Central memory CD8-positive, alpha-beta T cell (primary cell): ENCODE results near the gene MEIS3.
"Not testable (repeated sequence)": the region's sequence is repeated elsewhere in the genome, so short reads cannot be mapped to it uniquely, and the experiment has no call there.

Experiments used
- ATAC-seq: fragments of 150-1000 bp; cut with Tn5 transposase; replicated peaks from 2 replicates; pipeline ENCODE4 v1.10.0; 2022; ENCODE audit warnings: mild to moderate bottlenecking, moderate FRiP score, moderate number of reproducible peaks; ENCODE audit not compliant: poor library complexity, severe bottlenecking; ENCODE audit errors: extremely low read depth
- DNase-seq, 2 donors: peaks; one replicate each; pipeline ENCODE4 v3.0.0; 2021; ENCODE audit warnings: low spot score in 2 of 2
- H3K27ac Mint-ChIP-seq: one replicate; pipeline ENCODE4 v1.8.0; 2022; ENCODE audit warnings: low read depth, mild to moderate bottlenecking, moderate library complexity, mixed read lengths
- H3K27me3 Mint-ChIP-seq: one replicate; pipeline ENCODE4 v1.8.0; 2022; ENCODE audit warnings: mixed read lengths
- H3K36me3 Mint-ChIP-seq: one replicate; pipeline ENCODE4 v1.8.0; 2022; ENCODE audit warnings: mild to moderate bottlenecking, moderate library complexity, mixed read lengths; ENCODE audit not compliant: insufficient read depth
- H3K4me1 Mint-ChIP-seq: one replicate; pipeline ENCODE4 v1.8.0; 2022; ENCODE audit warnings: mixed read lengths
- H3K4me3 Mint-ChIP-seq: one replicate; pipeline ENCODE4 v1.8.0; 2022; ENCODE audit warnings: mild to moderate bottlenecking, moderate library complexity, mixed read lengths
- H3K9me3 Mint-ChIP-seq: one replicate; pipeline ENCODE4 v1.8.0; 2022; ENCODE audit warnings: mixed read lengths

MEIS3 gene

DNA sequence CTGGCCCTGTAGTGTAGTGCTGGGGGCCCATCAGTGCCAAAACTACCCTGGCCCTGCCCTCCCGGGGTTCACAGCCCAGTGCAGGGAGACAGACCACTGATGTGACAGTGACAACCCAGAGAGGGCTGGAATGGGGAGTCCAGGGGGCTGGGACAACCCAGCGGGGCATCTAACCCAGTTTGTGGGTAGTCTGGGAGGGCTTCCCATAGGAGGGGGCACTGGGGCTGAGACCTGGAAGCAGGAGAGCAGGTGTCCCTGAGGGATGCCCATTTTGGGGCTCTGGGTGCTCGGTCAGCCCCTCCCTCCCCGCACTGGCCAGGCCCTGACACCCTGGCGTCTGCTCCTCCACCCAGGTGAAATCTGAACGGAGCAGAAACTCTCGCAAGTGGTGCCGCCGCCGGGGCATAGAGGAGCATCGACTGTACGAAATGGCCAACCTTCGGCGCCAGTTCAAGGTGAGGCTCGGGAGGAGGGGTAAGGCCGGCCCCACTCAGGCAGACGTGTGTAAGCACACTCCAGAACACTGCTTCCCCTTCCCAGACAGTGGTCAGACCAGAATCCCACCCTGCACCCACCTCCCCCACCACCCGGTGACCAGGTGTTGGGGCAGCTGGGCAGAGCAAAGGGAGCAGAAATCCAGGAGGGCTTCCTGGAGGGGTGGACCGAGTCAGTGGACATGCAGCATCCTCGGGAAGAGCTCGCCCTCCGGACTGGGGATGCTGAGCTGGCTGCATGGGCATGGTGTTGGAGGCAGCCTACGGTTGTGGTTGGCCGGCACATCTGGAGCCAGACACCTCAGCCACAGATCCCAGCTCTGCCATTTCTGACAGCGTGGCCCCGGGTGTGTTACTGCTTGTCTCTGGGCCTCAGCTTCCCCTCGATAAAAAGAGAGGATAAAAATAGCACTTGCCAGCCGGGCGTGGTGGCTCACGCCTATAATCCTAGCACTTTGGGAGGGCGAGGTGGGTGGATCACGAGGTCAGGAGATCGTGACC, 45.8 kb downstream of the MEIS3 start:
- ATAC-seq (no peak), DNase-seq (no peak)
- H3K36me3 Mint-ChIP-seq: peaks cover 26% of the 10 kb centered on the region
- H3K4me3 Mint-ChIP-seq: no peak overlapping the region
- H3K27ac Mint-ChIP-seq: no peak overlapping the region
- H3K9me3 Mint-ChIP-seq: no peaks in the 10 kb centered on the region
- no peaks in the 10 kb centered on the region for H3K4me1 Mint-ChIP-seq
- H3K27me3 Mint-ChIP-seq: no peaks in the 10 kb centered on the region

DNA sequence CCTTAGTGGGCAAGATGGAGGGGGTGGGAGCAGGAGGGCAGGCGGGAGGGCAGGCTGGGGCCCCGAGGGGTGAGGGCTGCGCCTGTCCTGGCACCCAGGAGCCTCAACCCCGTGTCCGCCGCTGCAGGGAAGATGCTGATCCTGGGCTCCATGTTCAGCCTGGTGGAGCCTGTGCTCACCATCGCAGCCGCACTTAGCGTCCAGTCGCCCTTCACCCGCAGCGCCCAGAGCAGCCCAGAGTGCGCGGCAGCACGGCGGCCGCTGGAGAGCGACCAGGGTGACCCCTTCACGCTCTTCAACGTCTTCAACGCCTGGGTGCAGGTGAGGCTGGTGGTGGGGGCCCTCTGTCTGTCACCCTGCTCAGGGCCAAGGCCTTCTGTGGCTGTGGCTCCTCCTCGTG, 46.7 kb downstream of the MEIS3 start:
- Mint-ChIP-seq H3K36me3 (peaks cover 32% of the 10 kb centered on the region), H3K4me3 (no peak overlapping the region), H3K27ac (no peak overlapping the region), H3K9me3 (no peaks in the 10 kb centered on the region), H3K27me3 (no peaks in the 10 kb centered on the region), H3K4me1 (no peaks in the 10 kb centered on the region)
- ATAC-seq: no peak
- DNase-seq: no peak

DNA sequence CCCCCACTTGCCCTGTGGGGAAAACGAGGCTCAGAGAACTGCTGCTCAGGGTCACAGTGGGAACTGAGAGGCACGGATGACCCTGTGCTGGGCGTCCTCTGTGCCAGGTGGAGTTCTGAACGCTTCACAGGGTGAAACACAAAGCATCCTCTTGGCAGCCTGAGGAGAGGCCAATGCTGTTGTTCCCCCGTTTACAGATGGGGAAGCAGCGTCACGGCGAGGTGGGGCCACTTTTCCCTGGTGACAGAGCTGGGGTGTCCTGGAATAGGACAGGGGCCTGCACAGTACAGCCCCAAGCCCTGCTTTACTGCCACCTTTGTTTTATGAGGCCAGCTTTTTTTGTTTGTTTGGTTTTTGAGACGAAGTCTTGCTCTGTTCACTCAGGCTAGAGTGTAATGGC, 48.1 kb downstream of the MEIS3 start:
- no peak for ATAC-seq
- no peak for DNase-seq
- Mint-ChIP-seq H3K36me3 (peaks cover 38% of the 10 kb centered on the region), H3K27ac (no peak overlapping the region), H3K27me3 (no peaks in the 10 kb centered on the region), H3K4me3 (no peak overlapping the region), H3K4me1 (no peaks in the 10 kb centered on the region), H3K9me3 (no peaks in the 10 kb centered on the region)

DNA sequence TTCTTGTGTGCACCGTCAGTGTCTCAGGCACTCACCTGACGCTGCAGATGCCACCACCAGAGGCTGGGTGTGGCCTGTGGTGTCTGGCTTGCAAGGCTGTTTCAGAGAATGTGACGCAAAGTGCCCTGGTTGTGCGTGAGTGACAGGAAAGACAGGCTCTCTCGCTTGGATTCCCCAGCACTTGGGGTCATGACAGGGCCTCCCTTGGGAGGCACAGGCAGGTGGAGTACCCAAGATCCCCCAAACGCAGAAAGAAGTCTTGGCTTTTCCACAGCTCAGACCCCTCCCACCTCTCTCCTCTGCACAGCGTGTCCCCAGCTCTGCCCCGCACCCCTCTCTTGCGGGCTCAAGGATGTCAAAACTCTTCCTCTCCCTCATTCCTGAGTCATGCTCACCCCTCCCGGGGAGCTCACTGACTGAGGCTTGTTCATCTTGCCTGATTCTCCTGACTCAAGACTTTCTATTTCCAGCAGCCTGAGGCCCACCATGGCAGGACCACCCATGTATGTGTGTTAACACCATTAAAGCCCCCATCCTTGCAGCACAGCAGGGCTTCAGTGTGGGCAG, 49.2 kb downstream of the MEIS3 start:
- ATAC-seq: no peak
- no peaks in the 10 kb centered on the region for H3K9me3 Mint-ChIP-seq
- no peak overlapping the region for H3K27ac Mint-ChIP-seq
- no peak for DNase-seq
- no peak overlapping the region for H3K4me3 Mint-ChIP-seq
- H3K36me3 Mint-ChIP-seq: peaks cover 45% of the 10 kb centered on the region
- no peaks in the 10 kb centered on the region for H3K4me1 Mint-ChIP-seq
- H3K27me3 Mint-ChIP-seq: no peaks in the 10 kb centered on the region

DNA sequence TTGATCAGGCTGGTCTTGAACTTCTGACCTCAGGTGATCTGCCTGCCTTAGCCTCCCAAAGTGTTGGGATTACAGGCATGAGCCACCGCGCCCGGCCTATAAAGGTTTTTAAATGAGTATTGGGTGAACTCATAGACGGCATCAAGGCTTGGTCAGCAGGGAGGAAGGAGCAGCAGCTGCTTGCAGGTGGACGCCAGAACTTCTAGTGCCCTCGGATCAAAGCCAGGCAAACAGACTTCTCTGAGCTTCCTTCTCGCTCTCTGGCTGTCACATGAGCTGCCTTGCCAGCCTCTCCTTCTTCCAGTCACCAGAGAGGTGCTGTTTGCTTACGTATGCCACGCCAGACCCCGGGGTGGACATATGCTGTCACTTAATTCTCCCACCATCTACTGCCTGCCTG, 53.9 kb downstream of the MEIS3 start:
- DNase-seq, ATAC-seq, H3K27me3 Mint-ChIP-seq, H3K27ac Mint-ChIP-seq, H3K9me3 Mint-ChIP-seq, H3K4me3 Mint-ChIP-seq: not testable (repeated sequence)
- Mint-ChIP-seq H3K4me1 (peaks cover 11% of the 10 kb centered on the region), H3K36me3 (peaks cover 70% of the 10 kb centered on the region)

DNA sequence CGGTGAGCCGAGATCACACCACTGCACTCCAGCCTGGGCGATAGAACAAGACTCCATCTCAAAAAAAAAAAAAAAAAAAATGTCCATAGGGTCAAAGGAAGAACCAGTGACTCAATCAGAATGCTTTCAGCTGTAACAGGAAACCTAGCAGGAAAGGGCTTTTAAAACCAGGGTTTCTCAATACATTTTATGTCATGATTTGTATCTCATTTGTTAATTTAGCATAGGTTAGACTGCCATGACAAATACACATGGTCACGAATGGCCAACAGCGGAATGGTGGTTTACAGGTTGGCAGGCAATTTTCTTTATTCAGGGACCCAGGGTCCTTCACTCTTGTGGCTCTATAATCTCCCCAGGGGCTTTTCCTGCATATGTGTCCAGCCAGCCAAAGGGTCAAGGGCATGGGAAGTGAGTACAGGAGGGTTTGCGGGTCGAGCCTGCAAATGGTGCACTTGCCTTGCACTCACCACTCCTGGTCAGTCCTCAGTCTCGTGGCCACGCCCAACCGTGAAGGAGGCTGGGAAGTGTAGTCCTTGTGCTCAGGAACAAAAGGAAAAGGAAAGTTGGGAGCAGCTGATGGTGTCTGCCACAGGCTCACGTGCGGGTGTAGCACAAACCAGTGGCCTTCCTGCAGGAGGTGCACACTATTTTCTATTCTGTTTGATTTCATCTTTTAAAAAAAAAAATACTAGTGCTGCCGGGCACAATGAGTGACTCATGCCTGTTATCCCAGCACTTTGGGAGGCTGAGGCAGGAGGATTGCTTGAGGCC, 55.4 kb downstream of the MEIS3 start:
- peaks cover 11% of the 10 kb centered on the region for H3K4me1 Mint-ChIP-seq
- no peaks in the 10 kb centered on the region for H3K27me3 Mint-ChIP-seq
- DNase-seq (no peak), ATAC-seq (no peak)
- no peaks in the 10 kb centered on the region for H3K9me3 Mint-ChIP-seq
- H3K4me3 Mint-ChIP-seq: no peak overlapping the region
- peaks cover 70% of the 10 kb centered on the region for H3K36me3 Mint-ChIP-seq
- H3K27ac Mint-ChIP-seq: no peak overlapping the region

DNA sequence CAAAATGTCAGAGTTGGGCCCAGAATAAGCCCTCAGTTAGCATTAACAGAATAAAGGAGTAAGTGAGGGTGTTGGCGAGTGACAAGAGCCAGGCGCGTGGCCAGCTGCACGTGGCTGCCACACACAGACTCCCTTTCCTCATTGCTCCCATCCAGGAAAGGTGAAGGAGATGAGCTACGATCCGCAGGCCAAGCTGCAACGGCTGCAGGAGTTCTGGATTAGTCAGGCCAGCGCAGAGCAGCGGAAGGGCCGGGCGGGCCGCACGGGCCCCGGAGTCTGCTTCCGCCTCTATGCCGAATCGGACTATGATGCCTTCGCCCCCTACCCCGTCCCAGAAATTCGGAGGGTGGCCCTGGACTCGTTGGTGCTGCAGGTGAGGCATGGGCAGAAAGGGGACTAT, 57.0 kb downstream of the MEIS3 start:
- H3K9me3 Mint-ChIP-seq: no peaks in the 10 kb centered on the region
- no peak overlapping the region for H3K4me3 Mint-ChIP-seq
- ATAC-seq (no peak), DNase-seq (no peak)
- H3K27ac Mint-ChIP-seq: no peak overlapping the region
- peaks cover 11% of the 10 kb centered on the region for H3K4me1 Mint-ChIP-seq
- peaks cover 73% of the 10 kb centered on the region for H3K36me3 Mint-ChIP-seq
- H3K27me3 Mint-ChIP-seq: no peaks in the 10 kb centered on the region

DNA sequence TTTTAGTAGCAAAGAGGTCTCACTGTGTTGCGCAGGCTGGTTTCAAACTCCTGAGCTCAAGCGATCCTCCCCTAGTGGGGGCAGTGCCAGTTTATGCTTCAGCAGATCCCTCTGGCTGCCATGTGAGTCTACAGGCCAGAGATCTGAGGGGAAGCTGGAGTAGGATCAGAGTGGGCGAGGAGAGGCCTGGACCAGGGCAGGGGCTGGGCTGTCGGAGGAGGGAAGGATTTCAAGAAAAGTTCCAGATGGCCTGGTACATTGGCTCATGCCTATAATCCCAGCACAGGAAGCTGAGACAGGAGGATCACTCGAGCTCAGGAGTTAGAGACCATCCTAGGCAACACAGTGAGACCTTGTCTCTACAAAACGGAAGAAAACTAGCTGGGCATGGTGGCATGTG, 60.4 kb downstream of the MEIS3 start:
- DNase-seq (no peak), ATAC-seq (no peak)
- peaks cover 16% of the 10 kb centered on the region for H3K4me1 Mint-ChIP-seq
- H3K36me3 Mint-ChIP-seq: peaks cover 79% of the 10 kb centered on the region
- H3K4me3 Mint-ChIP-seq: no peak overlapping the region
- no peaks in the 10 kb centered on the region for H3K9me3 Mint-ChIP-seq
- H3K27ac Mint-ChIP-seq: no peak overlapping the region
- no peaks in the 10 kb centered on the region for H3K27me3 Mint-ChIP-seq

DNA sequence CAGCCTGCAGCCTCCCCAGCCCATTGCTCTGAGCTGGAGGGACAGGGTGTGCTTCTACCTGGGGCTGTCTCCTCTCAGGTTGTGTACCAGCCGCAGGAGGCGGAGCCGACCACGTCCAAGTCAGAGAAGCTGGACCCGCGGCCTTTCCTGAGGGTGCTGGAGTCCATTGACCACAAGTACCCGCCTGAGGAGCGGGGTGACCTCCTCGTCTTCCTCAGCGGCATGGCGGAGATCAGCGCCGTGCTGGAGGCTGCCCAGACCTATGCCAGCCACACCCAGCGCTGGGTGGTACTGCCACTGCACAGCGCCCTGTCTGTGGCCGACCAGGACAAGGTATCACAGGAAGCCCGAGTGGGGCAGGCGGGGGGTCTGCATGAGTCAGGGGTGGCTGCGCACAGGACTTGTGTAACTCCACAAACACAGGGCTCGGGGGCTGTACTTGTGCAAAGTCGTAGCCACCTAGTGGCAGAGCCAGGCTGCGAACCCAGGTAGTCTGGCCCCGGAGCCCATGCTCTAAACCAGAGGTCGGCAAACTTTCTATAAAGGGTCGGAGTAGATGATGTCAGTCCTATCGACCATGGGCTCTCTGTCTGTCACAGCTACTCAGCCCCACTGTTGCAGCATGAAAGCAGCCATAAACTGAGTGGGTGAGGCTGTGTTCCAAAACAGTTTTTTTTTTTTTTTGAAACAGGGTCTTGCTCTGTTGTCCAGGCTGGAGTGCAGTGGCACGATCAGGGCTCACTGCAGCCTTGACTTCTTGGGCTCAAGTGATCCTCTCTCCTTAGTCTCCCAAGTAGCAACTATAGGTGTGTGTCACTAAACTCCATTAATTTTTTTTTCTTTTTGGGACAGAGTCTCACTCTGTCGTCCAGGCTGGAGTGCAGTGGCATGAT, 61.3 kb downstream of the MEIS3 start:
- H3K27ac Mint-ChIP-seq: no peak overlapping the region
- DNase-seq: no peak
- no peaks in the 10 kb centered on the region for H3K9me3 Mint-ChIP-seq
- H3K27me3 Mint-ChIP-seq: no peaks in the 10 kb centered on the region
- peaks cover 77% of the 10 kb centered on the region for H3K36me3 Mint-ChIP-seq
- no peak for ATAC-seq
- H3K4me3 Mint-ChIP-seq: no peak overlapping the region
- peaks cover 16% of the 10 kb centered on the region for H3K4me1 Mint-ChIP-seq

DNA sequence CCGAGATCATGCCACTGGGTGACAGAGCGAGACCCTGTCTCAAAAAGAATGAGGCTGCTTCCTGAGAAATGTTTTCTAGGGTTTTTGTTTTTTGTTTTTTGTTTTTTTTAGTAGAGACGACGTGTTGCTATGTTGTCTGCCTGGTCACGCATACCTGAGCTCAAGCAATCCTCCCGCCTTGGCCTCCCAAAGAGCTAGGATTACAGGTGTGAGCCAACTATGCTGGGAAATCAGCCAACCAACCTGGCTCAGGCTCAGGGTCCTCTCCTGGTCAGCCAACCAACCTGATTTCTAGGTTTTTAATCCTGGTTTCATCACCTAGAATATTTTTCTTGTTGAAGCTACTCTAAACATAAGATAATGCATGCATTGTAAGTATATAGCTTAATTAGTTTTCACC, 62.4 kb downstream of the MEIS3 start:
- no peak for ATAC-seq
- Mint-ChIP-seq H3K9me3 (no peaks in the 10 kb centered on the region), H3K36me3 (peaks cover 74% of the 10 kb centered on the region), H3K27me3 (no peaks in the 10 kb centered on the region), H3K27ac (no peak overlapping the region), H3K4me3 (no peak overlapping the region), H3K4me1 (peaks cover 24% of the 10 kb centered on the region)
- no peak for DNase-seq

DNA sequence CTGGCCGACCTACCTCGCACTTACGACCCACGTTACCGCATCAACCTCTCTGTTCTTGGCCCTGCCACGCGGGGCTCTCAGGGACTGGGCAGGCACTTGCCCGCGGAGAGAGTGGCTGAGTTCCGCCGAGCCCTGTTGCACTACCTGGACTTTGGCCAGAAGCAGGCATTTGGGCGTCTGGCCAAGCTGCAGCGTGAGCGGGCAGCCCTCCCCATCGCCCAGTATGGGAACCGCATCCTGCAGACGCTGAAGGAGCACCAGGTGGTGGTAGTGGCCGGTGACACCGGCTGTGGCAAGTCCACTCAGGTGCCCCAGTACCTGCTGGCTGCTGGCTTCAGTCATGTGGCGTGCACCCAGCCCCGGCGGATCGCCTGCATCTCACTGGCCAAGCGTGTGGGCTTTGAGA, 66.0 kb downstream of the MEIS3 start:
- ATAC-seq: no peak
- Mint-ChIP-seq H3K27ac (no peak overlapping the region), H3K4me1 (peaks cover 45% of the 10 kb centered on the region), H3K27me3 (no peaks in the 10 kb centered on the region), H3K9me3 (no peaks in the 10 kb centered on the region), H3K36me3 (peaks cover 50% of the 10 kb centered on the region), H3K4me3 (no peak overlapping the region)
- no peak for DNase-seq
